Daoy (cell line): ENCODE results near the gene NOXO1. TPM values are rescaled to one million over a fixed set of nuclear protein-coding genes. Genes with fewer than 3 reads are reported as not detected.
"Not testable (repeated sequence)": the region's sequence is repeated elsewhere in the genome, so short reads cannot be mapped to it uniquely, and the experiment has no call there.

Experiments
- DNase-seq: peaks from one replicate; pipeline ENCODE4 v3.0.0-alpha.2; 2015; ENCODE audit warnings: low read depth
- total RNA-seq: library from RNA; depleted of rRNA; stranded (reverse); fragments of >200 nt; shearing (Covaris generic); gene quantifications from 2 replicates; pipeline ENCODE4 v1.2.3, GENCODE V29; 2014

NOXO1 gene
- total RNA-seq, 1 experiment from 2014 or later = not detected

- DNase-seq = not testable (repeated sequence)
Measured at GRCh38 chr16:1962161-1963153, 18.8 kb downstream of the NOXO1 start.

- no peak for DNase-seq
Measured at GRCh38 chr16:1961651-1962067, 19.6 kb downstream of the NOXO1 start.

- DNase-seq = peak; percentile 57
Measured at GRCh38 chr16:1960665-1961630, 20.3 kb downstream of the NOXO1 start.

- peak; percentile 91 for DNase-seq
Measured at GRCh38 chr16:1959269-1960039, 21.8 kb downstream of the NOXO1 start, which contains the start of gene NDUFB10. Gene NDUFB10, plus strand, starts transcription at chr16:1959538. Its CDS starts 87 bp downstream, at chr16:1959625.

GRCh38 chr16:1958715-1959268, 22.5 kb downstream of the NOXO1 start:
- DNase-seq = no peak

- not testable (repeated sequence) for DNase-seq
Measured at GRCh38 chr16:1958143-1958491, 23.2 kb downstream of the NOXO1 start.

GRCh38 chr16:1957434-1958142, 23.7 kb downstream of the NOXO1 start:
- not testable (repeated sequence) for DNase-seq

- DNase-seq = no peak
Measured at GRCh38 chr16:1953734-1954133, 27.5 kb downstream of the NOXO1 start.

- no peak for DNase-seq
Measured at GRCh38 chr16:1950559-1950958, 30.7 kb downstream of the NOXO1 start.

GRCh38 chr16:1950047-1950446, 31.2 kb downstream of the NOXO1 start:
- no peak for DNase-seq

- no peak for DNase-seq
Measured at GRCh38 chr16:1949507-1949906, 31.8 kb downstream of the NOXO1 start.

GRCh38 chr16:1947369-1947670, 33.9 kb downstream of the NOXO1 start:
- no peak for DNase-seq

GRCh38 chr16:1946495-1947368, 34.5 kb downstream of the NOXO1 start:
- no peak for DNase-seq

- no peak for DNase-seq
Measured at GRCh38 chr16:1945559-1946391, 35.5 kb downstream of the NOXO1 start.

GRCh38 chr16:1944612-1945199, 36.6 kb downstream of the NOXO1 start:
- no peak for DNase-seq

- DNase-seq = peak; percentile 99
Measured at GRCh38 chr16:1942810-1943726, 38.2 kb downstream of the NOXO1 start, which contains the start of gene MSRB1. Gene MSRB1, minus strand, starts transcription at chr16:1943199. Its CDS starts 43 bp downstream, at chr16:1943156.
